Measurements from ENCODE around the gene HEG1.

- TF ChIP-seq POLR2AphosphoS5 (IDR thresholded peaks at IDR 0.05; ENCODE audit: low read depth, low read length) (no peak), TAF1 (IDR thresholded peaks at IDR 0.05; ENCODE audit: borderline replicate concordance, low read depth, low read length) (no peak), POLR2A (IDR thresholded peaks at IDR 0.05; ENCODE audit: low read depth, low read length) (no peak)
Measured at GRCh38 chr3:125035217-125035616, 20.6 kb downstream of the HEG1 start.
